Measurements from ENCODE around the gene NEURL2.
"Not testable (repeated sequence)": the region's sequence is repeated elsewhere in the genome, so short reads cannot be mapped to it uniquely, and the experiment has no call there.

NEURL2 gene

GRCh38 chr20:45890985-45891983 lies at the start of gene NEURL2, which contains the start of gene CTSA:
Gene NEURL2, minus strand, starts transcription at chr20:45891208. Its CDS starts 217 bp downstream, at chr20:45890991.
Gene CTSA, plus strand, starts transcription at chr20:45891335. Its CDS starts 234 bp downstream, at chr20:45891569.
- peak; percentile 99 for DNase-seq

GRCh38 chr20:45940469-45940868 lies 49.5 kb upstream of the NEURL2 start:
- no peak for DNase-seq

- no peak for DNase-seq
Observed at GRCh38 chr20:45940053-45940452, 49.0 kb upstream of the NEURL2 start.

- DNase-seq = no peak
Observed at GRCh38 chr20:45938727-45939438, 47.9 kb upstream of the NEURL2 start.

- DNase-seq = no peak
Observed at GRCh38 chr20:45937765-45938164, 46.8 kb upstream of the NEURL2 start.

- DNase-seq = no peak
Observed at GRCh38 chr20:45935416-45936046, 44.5 kb upstream of the NEURL2 start.

- peak; percentile 99 for DNase-seq
Observed at GRCh38 chr20:45934586-45935415, 43.8 kb upstream of the NEURL2 start, which contains the start of gene PCIF1. Gene PCIF1, plus strand, starts transcription at chr20:45934683. Its CDS starts 4,317 bp downstream, at chr20:45939000.

GRCh38 chr20:45934046-45934585 lies 43.1 kb upstream of the NEURL2 start:
- DNase-seq = no peak

- DNase-seq = peak; percentile 85
Observed at GRCh38 chr20:45933266-45934045, 42.4 kb upstream of the NEURL2 start.

GRCh38 chr20:45931680-45932079 lies 40.7 kb upstream of the NEURL2 start:
- not testable (repeated sequence) for DNase-seq

GRCh38 chr20:45927071-45927878 lies 36.3 kb upstream of the NEURL2 start:
- DNase-seq = no peak

GRCh38 chr20:45926731-45927070 lies 35.7 kb upstream of the NEURL2 start:
- no peak for DNase-seq

- DNase-seq = no peak
Observed at GRCh38 chr20:45925821-45926506, 35.0 kb upstream of the NEURL2 start.

- DNase-seq = no peak
Observed at GRCh38 chr20:45924391-45925261, 33.6 kb upstream of the NEURL2 start.

GRCh38 chr20:45921337-45922189 lies 30.6 kb upstream of the NEURL2 start:
- DNase-seq = no peak

- DNase-seq = no peak
Observed at GRCh38 chr20:45920462-45921336, 29.7 kb upstream of the NEURL2 start.
